Muscle layer of duodenum (tissue), 2 donors: ENCODE results near the gene CPED1.
"Not testable (repeated sequence)": the region's sequence is repeated elsewhere in the genome, so short reads cannot be mapped to it uniquely, and the experiment has no call there.

Source experiments
- H3K27ac ChIP-seq: one replicate; pipeline ENCODE4 v1.7.0; 2013; ENCODE audit warnings: mild to moderate bottlenecking, low read length
- H3K27me3 ChIP-seq: one replicate; pipeline ENCODE4 v1.7.0; 2013; ENCODE audit warnings: low read depth, mild to moderate bottlenecking, control low read depth, low read length
- H3K36me3 ChIP-seq, 2 donors: one replicate each; pipeline ENCODE4 v1.7.0; 2013; ENCODE audit warnings: low read length in 2 of 2, control low read depth in 1 of 2, mild to moderate bottlenecking in 1 of 2; ENCODE audit not compliant: insufficient read depth in 2 of 2, control insufficient read depth in 1 of 2
- H3K4me1 ChIP-seq, 2 donors: one replicate each; pipeline ENCODE4 v1.7.0; 2013; ENCODE audit warnings: low read length in 2 of 2, mild to moderate bottlenecking in 2 of 2, control low read depth in 1 of 2, moderate library complexity in 1 of 2; ENCODE audit not compliant: insufficient read depth in 2 of 2, control insufficient read depth in 1 of 2
- H3K4me3 ChIP-seq, 2 donors: one replicate each; pipeline ENCODE4 v1.7.0; 2013; ENCODE audit warnings: low read length in 2 of 2, low read depth in 1 of 2, mild to moderate bottlenecking in 1 of 2
- H3K9me3 ChIP-seq, 2 donors: one replicate each; pipeline ENCODE4 v1.7.0; 2013; ENCODE audit warnings: low read length in 2 of 2, control low read depth in 1 of 2, mild to moderate bottlenecking in 1 of 2; ENCODE audit not compliant: control insufficient read depth in 1 of 2
- donor health status: healthy.

CPED1 gene

GRCh38 chr7:121109145-121109544 is 120.6 kb downstream of the CPED1 start:
- Histone ChIP-seq H3K36me3 (no peaks in the 10 kb centered on the region), H3K27ac (no peak overlapping the region), H3K9me3 (no peaks in the 10 kb centered on the region), H3K4me3 (no peak overlapping the region), H3K27me3 (no peaks in the 10 kb centered on the region), H3K4me1 (peaks cover 0 to 5% of the 10 kb centered on the region in 2 donors)

- Histone ChIP-seq H3K36me3 (no peaks in the 10 kb centered on the region), H3K4me1 (peaks cover 0 to 5% of the 10 kb centered on the region in 2 donors), H3K9me3 (no peaks in the 10 kb centered on the region), H3K4me3 (no peak overlapping the region), H3K27me3 (no peaks in the 10 kb centered on the region), H3K27ac (no peak overlapping the region)
Observed at GRCh38 chr7:121113288-121113687, 124.8 kb downstream of the CPED1 start.

GRCh38 chr7:121116396-121116795 is 127.9 kb downstream of the CPED1 start:
- H3K27ac ChIP-seq = no peak overlapping the region
- no peak overlapping the region for H3K4me3 ChIP-seq
- peaks cover 0 to 5% of the 10 kb centered on the region in 2 donors for H3K4me1 ChIP-seq
- H3K9me3 ChIP-seq = no peaks in the 10 kb centered on the region
- H3K27me3 ChIP-seq = no peaks in the 10 kb centered on the region
- no peaks in the 10 kb centered on the region for H3K36me3 ChIP-seq

GRCh38 chr7:121119047-121119446 is 130.5 kb downstream of the CPED1 start:
- no peak overlapping the region for H3K4me3 ChIP-seq
- H3K27ac ChIP-seq = no peak overlapping the region
- no peaks in the 10 kb centered on the region for H3K4me1 ChIP-seq
- no peaks in the 10 kb centered on the region for H3K36me3 ChIP-seq
- H3K9me3 ChIP-seq = no peaks in the 10 kb centered on the region
- no peaks in the 10 kb centered on the region for H3K27me3 ChIP-seq

GRCh38 chr7:121123032-121123431 is 134.5 kb downstream of the CPED1 start:
- H3K4me1 ChIP-seq = no peaks in the 10 kb centered on the region
- no peak overlapping the region for H3K27ac ChIP-seq
- peaks cover 0 to 13% of the 10 kb centered on the region in 2 donors for H3K36me3 ChIP-seq
- H3K4me3 ChIP-seq = no peak overlapping the region
- H3K27me3 ChIP-seq = no peaks in the 10 kb centered on the region
- no peaks in the 10 kb centered on the region for H3K9me3 ChIP-seq

- H3K4me1 ChIP-seq, H3K27ac ChIP-seq, H3K4me3 ChIP-seq, H3K27me3 ChIP-seq, H3K9me3 ChIP-seq: not testable (repeated sequence)
- H3K36me3 ChIP-seq = peaks cover 0 to 20% of the 10 kb centered on the region in 2 donors
Observed at GRCh38 chr7:121125454-121125853, 136.9 kb downstream of the CPED1 start.

GRCh38 chr7:121126201-121126600 is 137.7 kb downstream of the CPED1 start:
- Histone ChIP-seq H3K4me1 (no peaks in the 10 kb centered on the region), H3K27ac (no peak overlapping the region), H3K36me3 (peaks cover 0 to 20% of the 10 kb centered on the region in 2 donors), H3K27me3 (no peaks in the 10 kb centered on the region), H3K4me3 (no peak overlapping the region), H3K9me3 (no peaks in the 10 kb centered on the region)

- no peak overlapping the region for H3K27ac ChIP-seq
- peaks cover 0 to 21% of the 10 kb centered on the region in 2 donors for H3K36me3 ChIP-seq
- no peaks in the 10 kb centered on the region for H3K27me3 ChIP-seq
- H3K9me3 ChIP-seq = no peaks in the 10 kb centered on the region
- H3K4me1 ChIP-seq = no peaks in the 10 kb centered on the region
- H3K4me3 ChIP-seq = no peak overlapping the region
Observed at GRCh38 chr7:121126801-121127534, 138.5 kb downstream of the CPED1 start.

- Histone ChIP-seq H3K36me3 (peaks cover 0 to 21% of the 10 kb centered on the region in 2 donors), H3K27ac (no peak overlapping the region), H3K9me3 (no peaks in the 10 kb centered on the region), H3K4me3 (no peak overlapping the region), H3K4me1 (no peaks in the 10 kb centered on the region), H3K27me3 (no peaks in the 10 kb centered on the region)
Observed at GRCh38 chr7:121132940-121133339, 144.4 kb downstream of the CPED1 start.

GRCh38 chr7:121133444-121133843 is 144.9 kb downstream of the CPED1 start:
- Histone ChIP-seq H3K36me3 (peaks cover 0 to 23% of the 10 kb centered on the region in 2 donors), H3K4me1 (no peaks in the 10 kb centered on the region), H3K9me3 (no peaks in the 10 kb centered on the region), H3K4me3 (no peak overlapping the region), H3K27me3 (no peaks in the 10 kb centered on the region), H3K27ac (no peak overlapping the region)

GRCh38 chr7:121137580-121137979 is 149.1 kb downstream of the CPED1 start:
- H3K9me3 ChIP-seq = no peaks in the 10 kb centered on the region
- H3K27ac ChIP-seq = no peak overlapping the region
- H3K4me3 ChIP-seq = no peak overlapping the region
- H3K36me3 ChIP-seq = peaks cover 4 to 32% of the 10 kb centered on the region in 2 donors
- H3K4me1 ChIP-seq = no peaks in the 10 kb centered on the region
- H3K27me3 ChIP-seq = no peaks in the 10 kb centered on the region
